Measurements from ENCODE around the gene C10orf67.

Gene C10orf67

DNA sequence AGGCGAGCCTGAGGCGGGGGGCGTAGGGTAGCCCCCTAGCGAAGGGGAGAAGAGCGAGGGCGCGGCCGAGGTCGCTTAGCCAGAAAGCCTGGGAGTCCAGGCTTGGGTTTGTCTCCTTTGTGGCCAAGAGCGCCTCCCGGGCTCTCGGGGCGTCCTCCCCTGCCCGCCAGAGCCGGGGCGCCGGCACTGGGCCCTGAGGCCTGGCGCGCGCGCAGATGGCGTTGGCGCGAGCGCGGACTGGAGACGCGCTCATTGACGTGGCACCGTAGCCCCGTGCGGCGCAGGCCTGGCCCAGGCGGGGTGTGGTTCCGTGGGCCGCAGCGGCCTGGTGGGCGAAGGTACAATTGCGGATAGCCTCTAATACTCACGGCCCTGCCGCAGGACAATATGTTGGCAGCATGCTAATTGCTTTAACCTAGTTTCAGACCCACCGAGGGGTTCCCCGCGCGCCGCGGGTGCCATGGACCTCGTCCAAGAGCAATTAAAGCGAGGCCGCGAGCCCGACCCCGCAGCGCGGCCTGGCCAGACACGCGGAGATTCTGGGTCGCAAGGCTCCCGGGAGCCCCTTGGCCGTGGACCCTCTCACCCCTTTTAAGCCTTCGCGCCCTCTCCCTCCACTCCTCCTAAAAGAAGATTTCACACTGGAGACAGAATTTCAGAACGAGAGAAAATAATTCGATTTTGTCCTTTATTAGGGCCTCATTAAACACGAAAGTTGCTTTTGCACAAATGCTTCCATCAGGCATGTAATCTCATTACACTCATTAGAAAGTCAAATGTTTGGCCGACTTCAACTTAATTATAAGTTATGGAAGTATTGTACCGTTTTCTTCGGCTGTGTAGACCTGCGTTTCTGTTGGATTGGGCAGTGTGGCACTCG is 149.4 kb downstream of the C10orf67 start:
- DNase-seq (ENCODE audit: low spot score): no peak
- TF ChIP-seq CTCF (IDR thresholded peaks at IDR 0.05; ENCODE audit: extremely low read depth, missing control alignments): no peak

- TF ChIP-seq CTCF (IDR thresholded peaks at IDR 0.05; ENCODE audit: extremely low read depth, missing control alignments): no peak
- no peak for DNase-seq (ENCODE audit: low spot score)
Measured at GRCh38 chr10:23194471-23194965, 150.1 kb downstream of the C10orf67 start.

DNA sequence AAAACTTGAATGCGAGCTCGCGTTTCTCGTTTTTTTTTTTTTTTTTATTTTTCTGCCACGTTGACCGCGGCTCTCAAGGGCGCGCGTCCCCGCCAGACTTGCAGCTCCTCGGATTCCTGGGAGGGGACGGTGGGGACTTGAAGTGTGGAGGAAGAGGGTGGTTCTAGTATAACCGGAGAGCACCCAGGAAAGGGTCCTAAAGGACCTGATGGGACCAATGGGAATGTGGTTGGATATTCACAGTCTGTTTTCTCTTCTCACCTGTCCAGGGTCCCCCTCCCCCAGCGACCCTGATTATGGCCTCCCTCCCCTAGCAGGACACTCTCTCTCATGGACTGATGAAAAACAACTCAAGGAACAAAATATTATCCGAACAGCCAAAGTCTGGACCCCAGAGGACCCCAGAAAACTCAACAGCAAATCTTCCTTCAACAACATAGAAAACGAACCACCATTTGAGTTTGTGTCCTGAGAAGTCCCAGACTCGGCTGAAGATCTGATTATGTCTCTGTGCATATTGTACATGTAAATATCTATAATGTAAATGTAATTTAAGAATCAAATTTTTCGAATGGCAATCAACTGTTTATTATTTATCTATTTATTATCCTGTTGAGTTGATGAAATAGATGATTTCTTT is 151.0 kb downstream of the C10orf67 start:
- DNase-seq (ENCODE audit: low spot score): no peak
- no peak for TF ChIP-seq CTCF (IDR thresholded peaks at IDR 0.05; ENCODE audit: extremely low read depth, missing control alignments)

GRCh38 chr10:23192712-23193434 is 151.7 kb downstream of the C10orf67 start:
- no peak for TF ChIP-seq CTCF (IDR thresholded peaks at IDR 0.05; ENCODE audit: extremely low read depth, missing control alignments)
- DNase-seq (ENCODE audit: low spot score): peak; percentile 43

DNA sequence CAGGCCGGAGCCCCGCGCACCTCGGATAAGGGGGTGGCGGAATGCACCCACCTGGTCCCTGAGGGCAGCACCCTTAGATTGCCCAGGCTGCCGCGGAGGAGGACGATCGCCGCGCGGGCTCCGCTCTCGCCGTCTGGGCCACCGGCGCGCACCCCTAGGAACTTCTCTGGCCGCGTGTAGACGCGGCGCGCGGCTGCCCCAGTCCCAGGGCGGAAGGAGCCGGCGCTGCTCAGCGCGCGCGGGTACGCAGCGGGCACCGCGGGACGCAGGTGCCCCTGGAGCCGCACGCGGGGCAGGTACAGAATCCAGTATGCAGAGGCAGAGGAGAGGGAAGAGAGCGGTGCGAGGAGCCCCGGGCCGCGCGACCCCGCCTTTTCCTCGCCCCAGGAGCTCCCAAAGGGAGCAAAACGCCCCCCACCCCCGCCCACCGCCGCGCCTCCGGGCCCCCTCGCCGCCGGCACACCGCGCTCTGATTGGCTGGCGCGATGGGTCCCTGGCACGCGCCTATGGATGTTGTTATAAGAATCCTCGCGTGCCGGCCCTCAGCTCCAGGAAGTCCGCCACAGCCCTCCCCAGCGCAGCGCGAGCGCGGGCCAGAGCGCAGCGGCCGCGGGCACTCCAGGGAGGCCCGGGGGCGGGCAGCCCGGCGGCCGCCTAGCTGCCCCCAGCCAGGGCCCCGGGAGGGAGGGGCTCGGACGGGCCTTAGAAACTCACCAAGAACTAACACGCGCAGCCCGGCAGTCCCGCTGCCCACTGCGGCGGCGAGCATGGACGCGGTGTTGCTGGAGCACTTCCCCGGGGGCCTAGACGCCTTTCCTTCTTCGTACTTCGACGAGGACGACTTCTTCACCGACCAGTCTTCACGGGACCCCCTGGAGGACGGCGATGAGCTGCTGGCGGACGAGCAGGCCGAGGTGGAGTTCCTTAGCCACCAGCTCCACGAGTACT is 152.6 kb downstream of the C10orf67 start, which contains the start of gene PTF1A:
Gene PTF1A (plus strand): TSS at position 549 of the 948 bp plus-strand sequence. CDS start 219 bp downstream, at position 768.
- DNase-seq (ENCODE audit: low spot score): peak; percentile 52
- TF ChIP-seq CTCF (IDR thresholded peaks at IDR 0.05; ENCODE audit: extremely low read depth, missing control alignments): no peak

DNA sequence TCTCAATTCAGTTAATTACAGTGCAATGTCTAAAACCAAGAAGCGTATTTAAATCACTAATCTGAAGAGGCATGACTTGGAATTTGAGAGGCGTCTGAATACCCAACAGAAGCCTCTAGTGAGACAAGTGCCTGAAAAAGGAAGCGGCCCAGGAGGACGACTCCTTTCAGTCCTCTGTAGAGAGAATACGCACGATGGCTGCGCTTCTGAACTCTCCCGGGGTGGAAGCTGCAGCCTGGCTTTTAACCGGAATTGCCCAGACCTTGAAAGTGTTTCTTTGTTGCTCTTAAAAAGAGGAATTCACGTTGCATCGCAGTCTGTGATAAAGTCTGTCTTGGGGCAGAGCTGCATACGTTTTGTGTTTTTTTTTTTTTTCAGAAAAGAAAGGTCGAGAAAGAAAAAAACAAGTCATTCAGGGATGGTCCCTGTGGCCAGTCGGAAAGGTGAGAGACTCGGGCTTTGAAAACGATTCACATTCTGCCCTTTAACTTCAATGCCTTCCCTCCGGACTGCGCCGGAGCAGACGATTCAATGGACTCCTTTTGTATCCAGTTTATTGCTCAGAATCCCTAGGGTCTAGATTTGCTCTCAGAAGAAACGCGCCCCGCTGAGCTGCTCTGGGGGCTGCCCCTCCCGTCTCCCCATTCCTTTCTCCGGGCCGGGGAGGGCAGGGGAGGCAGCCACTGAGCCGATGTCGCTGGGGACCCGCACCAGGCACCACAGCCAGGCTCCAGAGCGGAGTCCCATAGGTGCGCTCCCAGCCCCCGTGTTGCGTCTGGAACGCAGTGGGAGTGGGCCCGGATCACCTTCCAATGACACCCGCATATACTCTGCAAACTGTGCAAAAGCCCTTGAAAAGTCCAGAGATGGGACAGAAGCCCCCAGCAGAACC is 153.5 kb downstream of the C10orf67 start:
- no peak for DNase-seq (ENCODE audit: low spot score)

More for the DNA sequence above, 153.5 kb downstream of the C10orf67 start:
- TF ChIP-seq CTCF (IDR thresholded peaks at IDR 0.05; ENCODE audit: extremely low read depth, missing control alignments): no peak
